Endothelial cell of umbilical vein (primary cell): ENCODE measurements around the gene TRAK1. TPM values are rescaled to one million over a fixed set of nuclear protein-coding genes. Genes with fewer than 3 reads are reported as not detected.

ENCODE experiments used
- BruUV-seq: library from RNA; stranded (reverse); fragments of 400-500 nt; replicated peaks from 2 replicates; lab custom pipeline; 2021; lab: Mats Ljungman, UMichigan
- CTCF ChIA-PET: fragments of 300-600, 350-600 bp; sonication (Branson Sonifier 250); formaldehyde crosslinking; loops from one replicate; lab custom pipeline; 2021; ENCODE audit warnings: antibody characterized with exemption, inconsistent platforms; lab: Charles Lee
- POLR2A ChIA-PET: fragments of 300-600, 350-600 bp; sonication (Branson Sonifier 250); formaldehyde crosslinking; loops from one replicate; lab custom pipeline; 2021; ENCODE audit warnings: antibody characterized with exemption, inconsistent platforms; lab: Charles Lee
- DNase-seq: peaks from one replicate; pipeline ENCODE4 v3.0.0-alpha.2; 2011; ENCODE audit warnings: low read depth, low spot score
- FAIRE-seq: peaks from 2 replicates; lab custom pipeline; 2011; peaks lifted over from hg19 to GRCh38; lab: Jason Lieb, UNC
- H2AFZ ChIP-seq: 2 replicates; pipeline ENCODE4 v1.6.0; 2012; ENCODE audit warnings: low read depth, low read length, control low read depth, inconsistent platforms
- H3K27ac ChIP-seq: 2 replicates; pipeline ENCODE4 v1.5.1; 2011; ENCODE audit warnings: low read depth, mild to moderate bottlenecking, control low read depth, low read length, moderate library complexity; ENCODE audit not compliant: insufficient read depth
- H3K27me3 ChIP-seq, 2 experiments: 2 replicates each; pipeline versions ENCODE4 v1.6.0 to v1.6.1; 2011; ENCODE audit warnings: low read length in 2 of 2, mixed read lengths in 1 of 2; ENCODE audit not compliant: control insufficient read depth in 2 of 2, insufficient read depth in 2 of 2
- H3K36me3 ChIP-seq, 2 experiments: 2 replicates in 1 of 2; 3 replicates in 1 of 2; pipeline ENCODE4 v1.5.1; 2011; ENCODE audit warnings: low read length in 2 of 2, mild to moderate bottlenecking in 1 of 2, moderate library complexity in 1 of 2; ENCODE audit not compliant: control insufficient read depth in 2 of 2, insufficient read depth in 2 of 2; ENCODE audit errors: extremely low read depth in 1 of 2
- H3K4me1 ChIP-seq: 3 replicates; pipeline ENCODE4 v1.5.1; 2011; ENCODE audit warnings: mild to moderate bottlenecking, low read length; ENCODE audit not compliant: control insufficient read depth, insufficient read depth; ENCODE audit errors: extremely low read depth
- H3K4me2 ChIP-seq: 2 replicates; pipeline ENCODE4 v1.6.1; 2011; ENCODE audit warnings: low read length, control low read depth, mixed read lengths; ENCODE audit not compliant: insufficient read depth
- H3K4me3 ChIP-seq, 3 experiments: fragments of 200-600 bp in 1 of 3; sonication (generic), shearing (Covaris generic) in 1 of 3; replicated peaks in 1 of 3; 2 replicates each; pipeline ENCODE4 v1.5.1; 2011 to 2016; ENCODE audit warnings: control low read depth in 3 of 3, low read length in 3 of 3, mild to moderate bottlenecking in 2 of 3, inconsistent platforms in 1 of 3, low read depth in 1 of 3, moderate library complexity in 1 of 3; ENCODE audit not compliant: insufficient read depth in 1 of 3
- H3K79me2 ChIP-seq: 2 replicates; pipeline ENCODE4 v1.6.0; 2012; ENCODE audit warnings: low read length, inconsistent platforms; ENCODE audit not compliant: control insufficient read depth, insufficient read depth
- H3K9ac ChIP-seq: replicated peaks from 2 replicates; pipeline ENCODE3; 2011; ENCODE audit warnings: low read length, control low read depth; ENCODE audit not compliant: insufficient read depth; ENCODE audit errors: extremely low read depth
- H3K9me1 ChIP-seq: replicated peaks from 3 replicates; pipeline ENCODE4 v1.6.0; 2011; ENCODE audit warnings: mild to moderate bottlenecking, low read length; ENCODE audit not compliant: control insufficient read depth, insufficient read depth; ENCODE audit errors: extremely low read depth
- H3K9me3 ChIP-seq: replicated peaks from 2 replicates; pipeline ENCODE4 v1.5.1; 2012; ENCODE audit warnings: low read length, inconsistent platforms; ENCODE audit not compliant: control insufficient read depth, insufficient read depth
- H4K20me1 ChIP-seq: replicated peaks from 2 replicates; pipeline ENCODE3; 2011; ENCODE audit warnings: mild to moderate bottlenecking, low read length; ENCODE audit not compliant: control insufficient read depth, insufficient read depth; ENCODE audit errors: extremely low read depth
- CTCF ChIP-seq, 2 donors: IDR thresholded peaks; 1 replicate in 1 of 2; 2 replicates in 1 of 2; pipeline ENCODE4 v1.5.1; 2011; ENCODE audit warnings: low read length in 2 of 2, mild to moderate bottlenecking in 2 of 2, moderate library complexity in 2 of 2, control low read depth in 1 of 2, inconsistent platforms in 1 of 2, low read depth in 1 of 2; ENCODE audit not compliant: insufficient read depth in 1 of 2; ENCODE audit errors: extremely low read depth in 1 of 2
- EZH2 ChIP-seq: IDR thresholded peaks from 2 replicates; pipeline ENCODE4 v1.6.1; 2012; ENCODE audit warnings: borderline replicate concordance, low read depth, mild to moderate bottlenecking, moderate library complexity, low read length, inconsistent platforms; ENCODE audit not compliant: severe bottlenecking
- FOS ChIP-seq: IDR thresholded peaks from 2 replicates; pipeline ENCODE4 v1.6.1; 2011; ENCODE audit warnings: mild to moderate bottlenecking, low read length, moderate library complexity, borderline replicate concordance; ENCODE audit not compliant: insufficient read depth
- GATA2 ChIP-seq: IDR thresholded peaks from 2 replicates; pipeline ENCODE4 v1.7.0; 2011; ENCODE audit warnings: low read depth, mild to moderate bottlenecking, moderate library complexity, mixed read lengths, low read length; ENCODE audit not compliant: insufficient read length, insufficient read depth
- JUN ChIP-seq: IDR thresholded peaks from 2 replicates; pipeline ENCODE4 v1.6.1; 2011; ENCODE audit warnings: borderline replicate concordance, low read depth; ENCODE audit not compliant: insufficient read length, insufficient read depth
- MAX ChIP-seq: IDR thresholded peaks from 2 replicates; pipeline ENCODE4 v1.6.1; 2011; ENCODE audit not compliant: insufficient read depth, insufficient read length
- MYC ChIP-seq: IDR thresholded peaks from one replicate; pipeline ENCODE4 v1.6.1; 2011; ENCODE audit warnings: mild to moderate bottlenecking, low read depth, low read length
- POLR2A ChIP-seq: IDR thresholded peaks from 2 replicates; pipeline ENCODE4 v1.6.1; 2012; ENCODE audit warnings: low read depth, mild to moderate bottlenecking, control low read depth, low read length
- POLR2AphosphoS5 ChIP-seq: IDR thresholded peaks from 2 replicates; pipeline ENCODE4 v1.6.1; 2012; ENCODE audit warnings: low read depth, mild to moderate bottlenecking, control low read depth, low read length, moderate library complexity; ENCODE audit not compliant: insufficient read depth
- dilution Hi-C: fragments of 300-500 bp; cut with MboI; formaldehyde crosslinking; loops from one replicate; pipeline ENCODE4 v1.15.0; 2019; ENCODE audit warnings: low sequenced_read_pairs; ENCODE audit not compliant: extremely low pct_ligation_motif_present
- intact Hi-C: fragments of 100-400 bp; cut with micrococcal nuclease; formaldehyde crosslinking; loops from one replicate; pipeline ENCODE4 v1.10.0; 2022
- polyA plus RNA-seq, 4 experiments: library from polyadenylated mRNA; depleted of rRNA in 3 of 4; stranded (reverse) in 3 of 4; unstranded in 1 of 4; fragments of >200 nt; gene quantifications; 2 replicates each; pipeline versions ENCODE4 v1.2.1 to v1.2.3, GENCODE V29; 2011 to 2012; ENCODE audit warnings: missing spikeins in 1 of 4
- small RNA-seq: library from RNA; depleted of rRNA; stranded (forward); fragments of <200 nt; gene quantifications from one replicate; pipeline ENCODE3, GENCODE V24; 2012; ENCODE audit warnings: low replicate concordance, low read depth; ENCODE audit not compliant: insufficient read depth, insufficient read length
- total RNA-seq: library from RNA; stranded (reverse); gene quantifications from 2 replicates; pipeline ENCODE4 v1.2.3, GENCODE V29; 2021

The TRAK1 gene
- total and polyA plus RNA-seq, 2 donors (not counting 3 experiments of a cell fraction or from before 2014, with no cell fraction given), result 38.5 to 59.6 TPM

- dilution Hi-C loops (no loop called here), intact Hi-C loops (no loop called here)
- Histone ChIP-seq H3K9me1 (no peaks in the 10 kb centered on the region), H3K4me3 (no peak overlapping the region), H3K4me2 (no peak overlapping the region), H3K9me3 (no peaks in the 10 kb centered on the region), H3K27ac (no peak overlapping the region), H3K27me3 (peaks cover 3 to 8% of the 10 kb centered on the region in 2 experiments), H3K9ac (no peak overlapping the region), H4K20me1 (no peaks in the 10 kb centered on the region), H3K4me1 (no peaks in the 10 kb centered on the region), H3K36me3 (no peaks in the 10 kb centered on the region), H2AFZ (no peak overlapping the region), H3K79me2 (no peaks in the 10 kb centered on the region)
- no peak for DNase-seq
- BruUV-seq, result no TSS peak
- TF ChIP-seq CTCF (IDR thresholded peaks at IDR 0.05; ENCODE audit: extremely low read depth in 1 of 2, insufficient read depth in 1 of 2, low read depth in 1 of 2, low read length in 2 of 2) (no peak), GATA2 (no peak), MAX (no peak), POLR2AphosphoS5 (no peak), MYC (no peak), JUN (no peak), FOS (no peak), POLR2A (no peak), EZH2 (no peak)
- ChIA-PET POLR2A (no interaction called here), CTCF (no interaction called here)
- no peak for FAIRE-seq
Observed at GRCh38 chr3:42275217-42275616, 184.1 kb downstream of the TRAK1 start.

Small RNA genes lying within 50 kb of the gene (small RNA-seq; reads per million reads assigned to genes)
- gene RNU4-78P, result not detected

Other genes starting within 250 kb of the TRAK1 start
- gene ULK4, start 129.3 kb upstream of the TRAK1 start, total RNA-seq, result 13.1 and 16.0 TPM in 2 replicates
- 1.9 and 3.3 TPM in 2 replicates for gene ULK4, start 129.3 kb upstream of the TRAK1 start, polyA plus RNA-seq
- gene CCK, start 174.8 kb downstream of the TRAK1 start, total RNA-seq, result not detected in 2 replicates
- not detected in 2 replicates for gene CCK, start 174.8 kb downstream of the TRAK1 start, polyA plus RNA-seq